Activated B cell treated with CpG ODN at 0.5 μM for 24 hours (primary cell): ENCODE data around the gene HIGD2A. TPM values are rescaled to one million over a fixed set of nuclear protein-coding genes. Genes with fewer than 3 reads are reported as not detected.
A peak's percentile ranks its signal among the peaks of the same experiment; 100 is the strongest.

Experiments
- ATAC-seq: fragments of 200-7000 bp; cut with Tn5 transposase; one replicate; pipeline ENCODE4 v1.10.0; 2021; ENCODE audit warnings: low read depth, mild to moderate bottlenecking, moderate library complexity
- CTCF ChIA-PET: fragments of 350-600 bp; sonication (Branson Sonifier 250); formaldehyde crosslinking; loops from one replicate; lab custom pipeline; 2021; ENCODE audit warnings: antibody characterized with exemption; lab: Charles Lee
- POLR2A ChIA-PET: fragments of 350-600 bp; sonication (Branson Sonifier 250); formaldehyde crosslinking; loops from one replicate; lab custom pipeline; 2021; ENCODE audit warnings: antibody characterized with exemption; lab: Charles Lee
- DNase-seq: peaks from one replicate; pipeline ENCODE4 v3.0.0; 2022
- H3K27ac Mint-ChIP-seq: one replicate; pipeline ENCODE4 v1.8.0; 2020; ENCODE audit warnings: mixed read lengths
- H3K27me3 Mint-ChIP-seq: one replicate; pipeline ENCODE4 v1.8.0; 2021; ENCODE audit warnings: mixed read lengths
- H3K36me3 Mint-ChIP-seq: one replicate; pipeline ENCODE4 v1.8.0; 2021; ENCODE audit warnings: low read depth, mixed read lengths
- H3K4me1 Mint-ChIP-seq: one replicate; pipeline ENCODE4 v1.8.0; 2021; ENCODE audit warnings: mixed read lengths
- H3K4me3 Mint-ChIP-seq: one replicate; pipeline ENCODE4 v1.8.0; 2020; ENCODE audit warnings: mild to moderate bottlenecking, mixed read lengths
- H3K9me3 Mint-ChIP-seq: one replicate; pipeline ENCODE4 v1.8.0; 2020; ENCODE audit warnings: mixed read lengths
- intact Hi-C: fragments of 100-400 bp; cut with micrococcal nuclease; formaldehyde crosslinking; loops from one replicate; pipeline ENCODE4 v1.15.1; 2024
- total RNA-seq: library from RNA; stranded (reverse); gene quantifications from 2 replicates; pipeline ENCODE4 v1.2.3, GENCODE V29; 2022
- TF ChIP-seq, protein P1 (sequence below): fragments of 200-600 bp; IDR thresholded peaks from one replicate; pipeline ENCODE4 v1.8.0; 2022; ENCODE audit warnings: antibody characterized with exemption, mild to moderate bottlenecking

HIGD2A gene
- total RNA-seq, 1 donor from 2014 or later: 116 TPM

GRCh38 chr5:176426876-176427275 lies 38.3 kb downstream of the HIGD2A start:
- ATAC-seq (no peak), DNase-seq (no peak)
- Mint-ChIP-seq H3K27me3 (peaks cover 4% of the 10 kb centered on the region), H3K4me3 (no peak overlapping the region), H3K27ac (no peak overlapping the region), H3K36me3 (no peaks in the 10 kb centered on the region), H3K4me1 (no peaks in the 10 kb centered on the region), H3K9me3 (no peaks in the 10 kb centered on the region)
- ChIA-PET POLR2A (interaction anchor here (0.6 kb wide), 1 partner anchor 23 kb away, joined by 3 read pairs; no protein-coding TSS in a partner anchor), CTCF (interaction anchor here (0.6 kb wide), 1 partner anchor 10 kb away, joined by 3 read pairs; the partner anchor contains the start of gene CLTB)
- TF ChIP-seq, protein P1, sequence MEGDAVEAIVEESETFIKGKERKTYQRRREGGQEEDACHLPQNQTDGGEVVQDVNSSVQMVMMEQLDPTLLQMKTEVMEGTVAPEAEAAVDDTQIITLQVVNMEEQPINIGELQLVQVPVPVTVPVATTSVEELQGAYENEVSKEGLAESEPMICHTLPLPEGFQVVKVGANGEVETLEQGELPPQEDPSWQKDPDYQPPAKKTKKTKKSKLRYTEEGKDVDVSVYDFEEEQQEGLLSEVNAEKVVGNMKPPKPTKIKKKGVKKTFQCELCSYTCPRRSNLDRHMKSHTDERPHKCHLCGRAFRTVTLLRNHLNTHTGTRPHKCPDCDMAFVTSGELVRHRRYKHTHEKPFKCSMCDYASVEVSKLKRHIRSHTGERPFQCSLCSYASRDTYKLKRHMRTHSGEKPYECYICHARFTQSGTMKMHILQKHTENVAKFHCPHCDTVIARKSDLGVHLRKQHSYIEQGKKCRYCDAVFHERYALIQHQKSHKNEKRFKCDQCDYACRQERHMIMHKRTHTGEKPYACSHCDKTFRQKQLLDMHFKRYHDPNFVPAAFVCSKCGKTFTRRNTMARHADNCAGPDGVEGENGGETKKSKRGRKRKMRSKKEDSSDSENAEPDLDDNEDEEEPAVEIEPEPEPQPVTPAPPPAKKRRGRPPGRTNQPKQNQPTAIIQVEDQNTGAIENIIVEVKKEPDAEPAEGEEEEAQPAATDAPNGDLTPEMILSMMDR: no peak
- intact Hi-C loops: no loop called here

DNA sequence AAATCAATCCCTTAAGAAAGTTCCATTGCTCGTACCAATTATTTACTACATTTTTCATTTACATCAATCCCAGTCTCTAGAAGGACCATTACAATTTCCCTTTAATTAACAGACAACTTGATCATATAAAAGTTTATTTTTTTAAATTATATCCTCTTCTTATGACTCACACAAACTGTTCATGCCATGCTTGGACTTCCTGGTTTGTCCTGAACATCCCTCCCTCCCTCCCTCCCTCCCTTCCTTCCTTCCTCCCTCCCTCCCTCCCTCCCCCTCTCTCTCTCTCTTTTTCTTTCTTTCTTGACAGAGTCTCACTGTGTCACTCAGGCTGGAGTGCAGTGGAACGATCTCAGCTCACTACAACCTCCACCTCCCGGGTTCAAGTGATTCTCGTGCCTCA lies 39.4 kb downstream of the HIGD2A start:
- POLR2A ChIA-PET: no interaction called here
- Mint-ChIP-seq H3K27ac (no peak overlapping the region), H3K4me3 (no peak overlapping the region), H3K36me3 (no peaks in the 10 kb centered on the region), H3K4me1 (no peaks in the 10 kb centered on the region), H3K9me3 (no peaks in the 10 kb centered on the region), H3K27me3 (peaks cover 4% of the 10 kb centered on the region)
- ATAC-seq: no peak
- TF ChIP-seq, protein P1: no peak
- CTCF ChIA-PET: no interaction called here
- intact Hi-C loops: no loop called here
- DNase-seq: no peak

GRCh38 chr5:176429972-176430371 lies 41.4 kb downstream of the HIGD2A start:
- Mint-ChIP-seq H3K36me3 (no peaks in the 10 kb centered on the region), H3K27me3 (peaks cover 4% of the 10 kb centered on the region), H3K4me3 (no peak overlapping the region), H3K27ac (no peak overlapping the region), H3K9me3 (no peaks in the 10 kb centered on the region), H3K4me1 (no peaks in the 10 kb centered on the region)
- POLR2A ChIA-PET: no interaction called here
- no peak for DNase-seq
- no peak for ATAC-seq
- intact Hi-C loops: no loop called here
- TF ChIP-seq, protein P1: no peak
- CTCF ChIA-PET: no interaction called here

- Mint-ChIP-seq H3K4me3 (no peak overlapping the region), H3K4me1 (peaks cover 8% of the 10 kb centered on the region), H3K27ac (no peak overlapping the region), H3K36me3 (no peaks in the 10 kb centered on the region), H3K9me3 (no peaks in the 10 kb centered on the region), H3K27me3 (peaks cover 2% of the 10 kb centered on the region)
- intact Hi-C loops: no loop called here
- no peak for DNase-seq
- ChIA-PET CTCF (no interaction called here), POLR2A (no interaction called here)
- TF ChIP-seq, protein P1: no peak
- ATAC-seq: no peak
These were observed 44.2 kb downstream of the HIGD2A start for GRCh38 chr5:176432707-176433106.

DNA sequence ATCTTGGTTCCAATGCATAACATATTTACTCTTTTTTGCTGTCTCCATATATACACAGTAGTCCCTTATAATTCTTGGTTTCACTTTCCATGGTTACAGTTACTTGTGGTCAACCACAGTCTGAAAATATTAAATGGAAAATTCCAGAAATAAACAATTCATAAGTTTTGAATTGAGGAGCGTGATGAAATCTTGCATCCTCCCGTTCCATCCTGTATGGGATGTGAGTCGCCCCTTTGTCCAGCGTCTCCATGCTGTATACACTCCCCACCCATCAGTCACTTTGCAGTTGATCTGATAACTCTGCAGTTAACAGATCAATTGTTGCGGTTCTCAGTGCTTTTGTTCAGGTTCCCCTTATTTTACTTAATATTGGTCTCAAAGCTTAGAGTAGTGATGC lies 48.1 kb downstream of the HIGD2A start:
- TF ChIP-seq, protein P1: no peak
- Mint-ChIP-seq H3K4me3 (peak overlapping the region; percentile 61), H3K27ac (peak overlapping the region; percentile 1), H3K9me3 (no peaks in the 10 kb centered on the region), H3K4me1 (peaks cover 8% of the 10 kb centered on the region), H3K27me3 (peaks cover 7% of the 10 kb centered on the region), H3K36me3 (no peaks in the 10 kb centered on the region)
- CTCF ChIA-PET: no interaction called here
- POLR2A ChIA-PET: no interaction called here
- intact Hi-C loops: no loop called here
- DNase-seq (no peak), ATAC-seq (no peak)
